ENCODE measurements around the gene EID3.
A peak's percentile ranks its signal among the peaks of the same experiment; 100 is the strongest.

EID3 gene

GRCh38 chr12:104337030-104337558, 33.6 kb downstream of the EID3 start:
- H3K27ac Mint-ChIP-seq, result no peak overlapping the region
- no peak overlapping the region for H3K4me3 Mint-ChIP-seq
- H3K9me3 Mint-ChIP-seq, result no peaks in the 10 kb centered on the region
- no peaks in the 10 kb centered on the region for H3K27me3 Mint-ChIP-seq
- peaks cover 17% of the 10 kb centered on the region for H3K36me3 Mint-ChIP-seq
- peaks cover 3% of the 10 kb centered on the region for H3K4me1 Mint-ChIP-seq

- Mint-ChIP-seq H3K27me3 (no peaks in the 10 kb centered on the region), H3K36me3 (peaks cover 21% of the 10 kb centered on the region), H3K9me3 (no peaks in the 10 kb centered on the region), H3K4me1 (no peaks in the 10 kb centered on the region), H3K27ac (no peak overlapping the region), H3K4me3 (no peak overlapping the region)
Measured at GRCh38 chr12:104339663-104340062, 36.1 kb downstream of the EID3 start.

GRCh38 chr12:104340177-104340576, 36.6 kb downstream of the EID3 start:
- H3K36me3 Mint-ChIP-seq, result peaks cover 18% of the 10 kb centered on the region
- H3K9me3 Mint-ChIP-seq, result no peaks in the 10 kb centered on the region
- H3K27me3 Mint-ChIP-seq, result no peaks in the 10 kb centered on the region
- H3K27ac Mint-ChIP-seq, result no peak overlapping the region
- H3K4me1 Mint-ChIP-seq, result no peaks in the 10 kb centered on the region
- no peak overlapping the region for H3K4me3 Mint-ChIP-seq

GRCh38 chr12:104340925-104341611, 37.5 kb downstream of the EID3 start:
- no peak overlapping the region for H3K27ac Mint-ChIP-seq

GRCh38 chr12:104342147-104342546, 38.6 kb downstream of the EID3 start:
- H3K4me3 Mint-ChIP-seq, result no peak overlapping the region
- no peaks in the 10 kb centered on the region for H3K9me3 Mint-ChIP-seq
- peaks cover 18% of the 10 kb centered on the region for H3K36me3 Mint-ChIP-seq
- H3K4me1 Mint-ChIP-seq, result no peaks in the 10 kb centered on the region
- H3K27ac Mint-ChIP-seq, result no peak overlapping the region
- no peaks in the 10 kb centered on the region for H3K27me3 Mint-ChIP-seq

More at GRCh38 chr12:104340925-104341611, 37.5 kb downstream of the EID3 start:
- H3K36me3 Mint-ChIP-seq, result peaks cover 20% of the 10 kb centered on the region
- H3K4me3 Mint-ChIP-seq, result no peak overlapping the region
- H3K4me1 Mint-ChIP-seq, result no peaks in the 10 kb centered on the region
- H3K27me3 Mint-ChIP-seq, result no peaks in the 10 kb centered on the region
- H3K9me3 Mint-ChIP-seq, result no peaks in the 10 kb centered on the region

GRCh38 chr12:104342635-104343249, 39.2 kb downstream of the EID3 start:
- peaks cover 20% of the 10 kb centered on the region for H3K36me3 Mint-ChIP-seq

GRCh38 chr12:104344682-104345081, 41.1 kb downstream of the EID3 start:
- Mint-ChIP-seq H3K4me3 (no peak overlapping the region), H3K4me1 (no peaks in the 10 kb centered on the region), H3K27me3 (no peaks in the 10 kb centered on the region), H3K9me3 (no peaks in the 10 kb centered on the region), H3K36me3 (peaks cover 28% of the 10 kb centered on the region), H3K27ac (no peak overlapping the region)

More at GRCh38 chr12:104342635-104343249, 39.2 kb downstream of the EID3 start:
- peak overlapping the region; percentile 81 for H3K27ac Mint-ChIP-seq
- H3K9me3 Mint-ChIP-seq, result no peaks in the 10 kb centered on the region
- H3K27me3 Mint-ChIP-seq, result no peaks in the 10 kb centered on the region
- H3K4me3 Mint-ChIP-seq, result no peak overlapping the region
- no peaks in the 10 kb centered on the region for H3K4me1 Mint-ChIP-seq

- H3K9me3 Mint-ChIP-seq, result no peaks in the 10 kb centered on the region
- H3K27ac Mint-ChIP-seq, result no peak overlapping the region
- H3K4me1 Mint-ChIP-seq, result no peaks in the 10 kb centered on the region
- no peak overlapping the region for H3K4me3 Mint-ChIP-seq
- H3K27me3 Mint-ChIP-seq, result no peaks in the 10 kb centered on the region
- H3K36me3 Mint-ChIP-seq, result peaks cover 26% of the 10 kb centered on the region
Measured at GRCh38 chr12:104345234-104346066, 41.9 kb downstream of the EID3 start.

GRCh38 chr12:104347374-104348075, 44.0 kb downstream of the EID3 start:
- H3K4me3 Mint-ChIP-seq, result no peak overlapping the region
- no peaks in the 10 kb centered on the region for H3K4me1 Mint-ChIP-seq
- no peak overlapping the region for H3K27ac Mint-ChIP-seq
- H3K36me3 Mint-ChIP-seq, result peaks cover 25% of the 10 kb centered on the region
- H3K27me3 Mint-ChIP-seq, result no peaks in the 10 kb centered on the region
- no peaks in the 10 kb centered on the region for H3K9me3 Mint-ChIP-seq

- no peaks in the 10 kb centered on the region for H3K4me1 Mint-ChIP-seq
- H3K27me3 Mint-ChIP-seq, result no peaks in the 10 kb centered on the region
- no peak overlapping the region for H3K27ac Mint-ChIP-seq
- H3K36me3 Mint-ChIP-seq, result peaks cover 19% of the 10 kb centered on the region
- no peaks in the 10 kb centered on the region for H3K9me3 Mint-ChIP-seq
- no peak overlapping the region for H3K4me3 Mint-ChIP-seq
Measured at GRCh38 chr12:104348283-104348993, 44.9 kb downstream of the EID3 start.

GRCh38 chr12:104348994-104349494, 45.5 kb downstream of the EID3 start:
- H3K4me1 Mint-ChIP-seq, result no peaks in the 10 kb centered on the region

GRCh38 chr12:104350211-104351056, 46.9 kb downstream of the EID3 start:
- Mint-ChIP-seq H3K4me1 (no peaks in the 10 kb centered on the region), H3K4me3 (no peak overlapping the region), H3K9me3 (no peaks in the 10 kb centered on the region), H3K27ac (no peak overlapping the region), H3K27me3 (no peaks in the 10 kb centered on the region), H3K36me3 (peaks cover 17% of the 10 kb centered on the region)

More at GRCh38 chr12:104348994-104349494, 45.5 kb downstream of the EID3 start:
- H3K9me3 Mint-ChIP-seq, result no peaks in the 10 kb centered on the region
- peaks cover 19% of the 10 kb centered on the region for H3K36me3 Mint-ChIP-seq
- H3K27ac Mint-ChIP-seq, result no peak overlapping the region
- H3K27me3 Mint-ChIP-seq, result no peaks in the 10 kb centered on the region
- no peak overlapping the region for H3K4me3 Mint-ChIP-seq

- H3K27ac Mint-ChIP-seq, result no peak overlapping the region
- H3K36me3 Mint-ChIP-seq, result peaks cover 17% of the 10 kb centered on the region
- no peaks in the 10 kb centered on the region for H3K27me3 Mint-ChIP-seq
- no peaks in the 10 kb centered on the region for H3K4me1 Mint-ChIP-seq
- H3K4me3 Mint-ChIP-seq, result no peak overlapping the region
- H3K9me3 Mint-ChIP-seq, result no peaks in the 10 kb centered on the region
Measured at GRCh38 chr12:104351057-104351983, 47.8 kb downstream of the EID3 start.
